GM12878 (cell line): ENCODE results near the gene ZNF576. TPM values are rescaled to one million over a fixed set of nuclear protein-coding genes. Genes with fewer than 3 reads are reported as not detected.
A peak's percentile ranks its signal among the peaks of the same experiment; 100 is the strongest.

Experiments
- ATAC-seq: fragments of 200-7000 bp; cut with Tn5 transposase; 3 replicates; pipeline ENCODE4 v1.9.1; 2020; ENCODE audit warnings: mild to moderate bottlenecking, moderate library complexity
- BruUV-seq: library from RNA; stranded (reverse); fragments of 400-500 nt; replicated peaks from 2 replicates; lab custom pipeline; 2021; lab: Mats Ljungman, UMichigan
- CTCF ChIA-PET: fragments of 300-600 bp; sonication (Branson Sonifier 250); formaldehyde crosslinking; extraction: SDS; loops from one replicate; lab custom pipeline; 2021; ENCODE audit warnings: inconsistent platforms; lab: Yijun Ruan, JAX
- POLR2A ChIA-PET: fragments of 350-600 bp; formaldehyde crosslinking; extraction: SDS; loops from one replicate; lab custom pipeline; 2021; ENCODE audit warnings: inconsistent platforms; lab: Charles Lee
- RAD21 ChIA-PET: fragments of 300-600 bp; sonication (Branson Sonifier 250); formaldehyde crosslinking; loops from one replicate; lab custom pipeline; 2023; ENCODE audit warnings: antibody characterized with exemption; ENCODE audit not compliant: unreplicated experiment; lab: Charles Lee
- SMC1A ChIA-PET: fragments of 300-600 bp; sonication (Branson Sonifier 250); formaldehyde crosslinking; loops from one replicate; lab custom pipeline; 2023; ENCODE audit not compliant: unreplicated experiment, uncharacterized antibody; lab: Charles Lee
- DNase-seq: peaks from one replicate; pipeline ENCODE4 v3.0.0-alpha.2; 2011; ENCODE audit warnings: low read depth, low spot score
- FAIRE-seq: peaks from 3 replicates; lab custom pipeline; 2011; peaks lifted over from hg19 to GRCh38; lab: Jason Lieb, UNC
- H2AFZ ChIP-seq: 2 replicates; pipeline ENCODE4 v1.6.0; 2011; ENCODE audit warnings: low read depth, low read length, control low read depth; ENCODE audit not compliant: control insufficient read depth
- H3K27ac ChIP-seq: 2 replicates; pipeline ENCODE4 v1.5.1; 2011; ENCODE audit warnings: control low read depth; ENCODE audit not compliant: control insufficient read depth, insufficient read depth
- H3K27me3 ChIP-seq, 2 experiments: replicated peaks in 1 of 2; 2 replicates each; pipeline versions ENCODE4 v1.6.0 to v1.6.1; 2011; ENCODE audit warnings: low read length in 1 of 2; ENCODE audit not compliant: control insufficient read depth in 2 of 2, insufficient read depth in 2 of 2
- H3K36me3 ChIP-seq, 2 experiments: 2 replicates each; pipeline ENCODE4 v1.5.1; 2011; ENCODE audit warnings: low read length in 1 of 2; ENCODE audit not compliant: control insufficient read depth in 2 of 2, insufficient read depth in 2 of 2
- H3K4me1 ChIP-seq: 2 replicates; pipeline ENCODE4 v1.6.1; 2011; ENCODE audit warnings: mild to moderate bottlenecking, low read length, moderate library complexity, mixed read lengths; ENCODE audit not compliant: control insufficient read depth, insufficient read depth
- H3K4me2 ChIP-seq: 2 replicates; pipeline ENCODE4 v1.6.0; 2011; ENCODE audit warnings: control low read depth; ENCODE audit not compliant: control insufficient read depth, insufficient read depth
- H3K4me3 ChIP-seq: fragments of 200-600 bp; sonication (generic); 2 replicates; pipeline ENCODE4 v1.5.1; 2016
- H3K79me2 ChIP-seq: 2 replicates; pipeline ENCODE4 v1.6.0; 2011; ENCODE audit warnings: low read length; ENCODE audit not compliant: control insufficient read depth, insufficient read depth
- H3K9ac ChIP-seq: 2 replicates; pipeline ENCODE4 v1.8.0; 2011; ENCODE audit warnings: low read length, control low read depth, mixed read lengths; ENCODE audit not compliant: control insufficient read depth, insufficient read depth
- H3K9me3 ChIP-seq: replicated peaks from 3 replicates; pipeline ENCODE4 v1.5.1; 2011; ENCODE audit warnings: mild to moderate bottlenecking, low read length; ENCODE audit not compliant: control insufficient read depth, insufficient read depth
- H4K20me1 ChIP-seq: 2 replicates; pipeline ENCODE4 v1.6.0; 2011; ENCODE audit not compliant: control insufficient read depth, insufficient read depth
- BRCA1 ChIP-seq: IDR thresholded peaks from 2 replicates; pipeline ENCODE4 v1.6.1; 2011; ENCODE audit warnings: low read depth, low read length, improper control_type of control experiment
- CBFB ChIP-seq: IDR thresholded peaks from 2 replicates; pipeline ENCODE4 v1.6.1; 2016; ENCODE audit warnings: antibody characterized with exemption, low read depth
- CHD1 ChIP-seq: IDR thresholded peaks from 2 replicates; pipeline ENCODE4 v1.6.1; 2012; ENCODE audit warnings: low read depth, low read length, improper control_type of control experiment
- IRF4 ChIP-seq: IDR thresholded peaks from 2 replicates; pipeline ENCODE4 v1.6.1; 2011; ENCODE audit warnings: low read depth, low read length
- JUNB ChIP-seq: IDR thresholded peaks from 2 replicates; pipeline ENCODE4 v1.6.1; 2016; ENCODE audit warnings: antibody characterized with exemption, mild to moderate bottlenecking
- KLF5 ChIP-seq: fragments of 450-650 bp; IDR thresholded peaks from 2 replicates; pipeline ENCODE4 v1.6.1; 2014; ENCODE audit warnings: mild to moderate bottlenecking; ENCODE audit not compliant: partially characterized antibody
- MAX ChIP-seq: IDR thresholded peaks from 2 replicates; pipeline ENCODE4 v1.6.1; 2012; ENCODE audit warnings: low read depth, low read length, improper control_type of control experiment
- RELA ChIP-seq: fragments of 450-650 bp; IDR thresholded peaks from 2 replicates; pipeline ENCODE4 v1.8.0; 2014; ENCODE audit warnings: borderline replicate concordance; ENCODE audit not compliant: partially characterized antibody
- SIX5 ChIP-seq: IDR thresholded peaks from 2 replicates; pipeline ENCODE4 v1.6.1; 2011; ENCODE audit warnings: mild to moderate bottlenecking, low read depth, low read length, moderate library complexity; ENCODE audit not compliant: severe bottlenecking
- YBX1 ChIP-seq: fragments of 450-650 bp; IDR thresholded peaks from 2 replicates; pipeline ENCODE4 v1.6.1; 2016; ENCODE audit warnings: antibody characterized with exemption
- ZBED1 ChIP-seq: IDR thresholded peaks from 2 replicates; pipeline ENCODE4 v1.6.1; 2016; ENCODE audit warnings: borderline replicate concordance
- ZZZ3 ChIP-seq: IDR thresholded peaks from 2 replicates; pipeline ENCODE4 v1.6.1; 2011; ENCODE audit warnings: low read depth; ENCODE audit not compliant: control insufficient read depth, insufficient read length
- WGBS: methylation state at CpG from one replicate; pipeline ENCODE4 v1.1.6; 2016; ENCODE audit warnings: low lambda C conversion rate; ENCODE audit not compliant: insufficient replicate concordance, insufficient coverage; ENCODE audit errors: missing lambda C conversion rate; 5-methylcytosine and 5-hydroxymethylcytosine counted together
- in situ Hi-C: fragments of 300-500 bp; cut with MboI; formaldehyde crosslinking; loops from 9 replicates; pipeline ENCODE4 v1.14.3; 2018; ENCODE audit warnings: mixed read lengths
- intact Hi-C: fragments of 100-400 bp; cut with micrococcal nuclease; formaldehyde crosslinking; loops from one replicate; pipeline ENCODE4 v1.14.2; 2022; ENCODE audit not compliant: unreplicated experiment
- polyA plus RNA-seq, 11 experiments: library from polyadenylated mRNA; depleted of rRNA in 4 of 11; unstranded in 6 of 11; stranded (reverse) in 5 of 11; fragments of >200 nt; fragmentation: Nextera tagmentation in 4 of 11; fragmentation: Illumina TruSeq in 1 of 11; extraction: Ambion mirVana in 4 of 11; extraction: Trizol in 1 of 11; gene quantifications; 1 replicate in 1 of 11; 2 replicates in 10 of 11; pipeline versions ENCODE4 v1.2.1 to v1.2.3, GENCODE V29; 2011 to 2016; ENCODE audit warnings: inconsistent platforms in 2 of 11, missing spikeins in 2 of 11, low read depth in 1 of 11
- total RNA-seq, 4 experiments: library from RNA; depleted of rRNA in 3 of 4; stranded (reverse); fragments of >200 nt in 3 of 4; fragmentation: Illumina TruSeq in 1 of 4; extraction: Trizol in 1 of 4; gene quantifications; 2 replicates each; pipeline versions ENCODE4 v1.2.1 to v1.2.3, GENCODE V29; 2013 to 2021
- TF ChIP-seq, protein P1 (sequence below): IDR thresholded peaks from 2 replicates; pipeline ENCODE4 v1.6.1; 2012; ENCODE audit warnings: improper control_type of control experiment, low read depth, low read length; ENCODE audit not compliant: insufficient replicate concordance
- TF ChIP-seq, protein P2 (sequence below): IDR thresholded peaks from 2 replicates; pipeline ENCODE4 v1.6.1; 2011; ENCODE audit warnings: low read depth, mild to moderate bottlenecking, low read length, moderate library complexity, borderline replicate concordance; ENCODE audit errors: extremely low read depth
- TF ChIP-seq, protein P3 (sequence below), 3 experiments: IDR thresholded peaks in 2 of 3; conservative IDR thresholded peaks in 1 of 3; 2 replicates each; pipeline ENCODE4 v1.5.1; 2011; ENCODE audit warnings: low read depth in 3 of 3, low read length in 3 of 3, mild to moderate bottlenecking in 3 of 3, control low read depth in 2 of 3, moderate library complexity in 2 of 3, inconsistent platforms in 1 of 3, mixed read lengths in 1 of 3; ENCODE audit not compliant: control insufficient read depth in 2 of 3, insufficient read depth in 1 of 3; ENCODE audit errors: extremely low read depth in 1 of 3
- TF ChIP-seq, protein P4 (sequence below): IDR thresholded peaks from 2 replicates; pipeline ENCODE4 v1.6.1; 2011; ENCODE audit warnings: low read depth, low read length, improper control_type of control experiment, borderline replicate concordance

Gene ZNF576
- total and polyA plus RNA-seq, 10 of the 15 experiments (the other 5 are each of a cell fraction or from before 2014, with no cell fraction given): 7.4 to 29.8 (median 14.3) TPM

- Histone ChIP-seq H3K79me2 (peaks cover 18% of the 10 kb centered on the region), H4K20me1 (no peaks in the 10 kb centered on the region), H3K9ac (peak overlapping the region; percentile 85), H3K36me3 (no peaks in the 10 kb centered on the region), H3K9me3 (no peaks in the 10 kb centered on the region), H2AFZ (peak overlapping the region; percentile 77), H3K27ac (peak overlapping the region; percentile 77), H3K27me3 (no peaks in the 10 kb centered on the region), H3K4me1 (peaks cover 6% of the 10 kb centered on the region; the same call in 1 of the 2 replicates), H3K4me2 (peak overlapping the region; percentile 99), H3K4me3 (peak overlapping the region; percentile 82)
- WGBS: under 1% methylated on average over 14 of the region's 14 CpGs
- ChIA-PET POLR2A (interaction anchor here (0.7 kb wide), 2 partner anchors 19 to 34 kb away, joined by 3 to 11 read pairs; no protein-coding TSS in a partner anchor), RAD21 (no interaction called here), SMC1A (interaction anchor here (1.0 to 1.6 kb wide), 2 partner anchors 23 to 316 kb away, joined by 3 to 4 read pairs; partner anchors contain the start of genes IRGQ, ZNF45 and ZNF576), CTCF (interaction anchor here (0.7 to 0.9 kb wide), 2 partner anchors 24 to 190 kb away, joined by 3 to 4 read pairs; no protein-coding TSS in a partner anchor)
- in situ Hi-C loops (no loop called here), intact Hi-C loops (loop anchor here (1.0 kb wide), 1 partner anchor 44 kb away; the partner anchor contains the start of genes PINLYP and XRCC1)
- BruUV-seq: TSS peak; percentile 86
- FAIRE-seq: no peak
- DNase-seq: peak; percentile 30
- peak; percentile 81 for ATAC-seq
- TF ChIP-seq JUNB (no peak), CHD1 (no peak), IRF4 (no peak), SIX5 (no peak), RELA (no peak), MAX (no peak), ZBED1 (no peak), ZZZ3 (no peak), CBFB (no peak), KLF5 (no peak), BRCA1 (no peak), YBX1 (no peak)
- TF ChIP-seq, protein P1, sequence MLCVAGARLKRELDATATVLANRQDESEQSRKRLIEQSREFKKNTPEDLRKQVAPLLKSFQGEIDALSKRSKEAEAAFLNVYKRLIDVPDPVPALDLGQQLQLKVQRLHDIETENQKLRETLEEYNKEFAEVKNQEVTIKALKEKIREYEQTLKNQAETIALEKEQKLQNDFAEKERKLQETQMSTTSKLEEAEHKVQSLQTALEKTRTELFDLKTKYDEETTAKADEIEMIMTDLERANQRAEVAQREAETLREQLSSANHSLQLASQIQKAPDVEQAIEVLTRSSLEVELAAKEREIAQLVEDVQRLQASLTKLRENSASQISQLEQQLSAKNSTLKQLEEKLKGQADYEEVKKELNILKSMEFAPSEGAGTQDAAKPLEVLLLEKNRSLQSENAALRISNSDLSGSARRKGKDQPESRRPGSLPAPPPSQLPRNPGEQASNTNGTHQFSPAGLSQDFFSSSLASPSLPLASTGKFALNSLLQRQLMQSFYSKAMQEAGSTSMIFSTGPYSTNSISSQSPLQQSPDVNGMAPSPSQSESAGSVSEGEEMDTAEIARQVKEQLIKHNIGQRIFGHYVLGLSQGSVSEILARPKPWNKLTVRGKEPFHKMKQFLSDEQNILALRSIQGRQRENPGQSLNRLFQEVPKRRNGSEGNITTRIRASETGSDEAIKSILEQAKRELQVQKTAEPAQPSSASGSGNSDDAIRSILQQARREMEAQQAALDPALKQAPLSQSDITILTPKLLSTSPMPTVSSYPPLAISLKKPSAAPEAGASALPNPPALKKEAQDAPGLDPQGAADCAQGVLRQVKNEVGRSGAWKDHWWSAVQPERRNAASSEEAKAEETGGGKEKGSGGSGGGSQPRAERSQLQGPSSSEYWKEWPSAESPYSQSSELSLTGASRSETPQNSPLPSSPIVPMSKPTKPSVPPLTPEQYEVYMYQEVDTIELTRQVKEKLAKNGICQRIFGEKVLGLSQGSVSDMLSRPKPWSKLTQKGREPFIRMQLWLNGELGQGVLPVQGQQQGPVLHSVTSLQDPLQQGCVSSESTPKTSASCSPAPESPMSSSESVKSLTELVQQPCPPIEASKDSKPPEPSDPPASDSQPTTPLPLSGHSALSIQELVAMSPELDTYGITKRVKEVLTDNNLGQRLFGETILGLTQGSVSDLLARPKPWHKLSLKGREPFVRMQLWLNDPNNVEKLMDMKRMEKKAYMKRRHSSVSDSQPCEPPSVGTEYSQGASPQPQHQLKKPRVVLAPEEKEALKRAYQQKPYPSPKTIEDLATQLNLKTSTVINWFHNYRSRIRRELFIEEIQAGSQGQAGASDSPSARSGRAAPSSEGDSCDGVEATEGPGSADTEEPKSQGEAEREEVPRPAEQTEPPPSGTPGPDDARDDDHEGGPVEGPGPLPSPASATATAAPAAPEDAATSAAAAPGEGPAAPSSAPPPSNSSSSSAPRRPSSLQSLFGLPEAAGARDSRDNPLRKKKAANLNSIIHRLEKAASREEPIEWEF: no peak
- TF ChIP-seq, protein P2, sequence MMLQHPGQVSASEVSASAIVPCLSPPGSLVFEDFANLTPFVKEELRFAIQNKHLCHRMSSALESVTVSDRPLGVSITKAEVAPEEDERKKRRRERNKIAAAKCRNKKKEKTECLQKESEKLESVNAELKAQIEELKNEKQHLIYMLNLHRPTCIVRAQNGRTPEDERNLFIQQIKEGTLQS: no peak
- TF ChIP-seq, protein P3, sequence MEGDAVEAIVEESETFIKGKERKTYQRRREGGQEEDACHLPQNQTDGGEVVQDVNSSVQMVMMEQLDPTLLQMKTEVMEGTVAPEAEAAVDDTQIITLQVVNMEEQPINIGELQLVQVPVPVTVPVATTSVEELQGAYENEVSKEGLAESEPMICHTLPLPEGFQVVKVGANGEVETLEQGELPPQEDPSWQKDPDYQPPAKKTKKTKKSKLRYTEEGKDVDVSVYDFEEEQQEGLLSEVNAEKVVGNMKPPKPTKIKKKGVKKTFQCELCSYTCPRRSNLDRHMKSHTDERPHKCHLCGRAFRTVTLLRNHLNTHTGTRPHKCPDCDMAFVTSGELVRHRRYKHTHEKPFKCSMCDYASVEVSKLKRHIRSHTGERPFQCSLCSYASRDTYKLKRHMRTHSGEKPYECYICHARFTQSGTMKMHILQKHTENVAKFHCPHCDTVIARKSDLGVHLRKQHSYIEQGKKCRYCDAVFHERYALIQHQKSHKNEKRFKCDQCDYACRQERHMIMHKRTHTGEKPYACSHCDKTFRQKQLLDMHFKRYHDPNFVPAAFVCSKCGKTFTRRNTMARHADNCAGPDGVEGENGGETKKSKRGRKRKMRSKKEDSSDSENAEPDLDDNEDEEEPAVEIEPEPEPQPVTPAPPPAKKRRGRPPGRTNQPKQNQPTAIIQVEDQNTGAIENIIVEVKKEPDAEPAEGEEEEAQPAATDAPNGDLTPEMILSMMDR (IDR thresholded peaks at IDR 0.05 in 2 of 3, conservative IDR thresholded peaks at IDR 0.05 in 1 of 3; ENCODE audit: control insufficient read depth in 2 of 3, extremely low read depth in 1 of 3, insufficient read depth in 1 of 3, low read depth in 3 of 3, low read length in 3 of 3): no peak
- TF ChIP-seq, protein P4, sequence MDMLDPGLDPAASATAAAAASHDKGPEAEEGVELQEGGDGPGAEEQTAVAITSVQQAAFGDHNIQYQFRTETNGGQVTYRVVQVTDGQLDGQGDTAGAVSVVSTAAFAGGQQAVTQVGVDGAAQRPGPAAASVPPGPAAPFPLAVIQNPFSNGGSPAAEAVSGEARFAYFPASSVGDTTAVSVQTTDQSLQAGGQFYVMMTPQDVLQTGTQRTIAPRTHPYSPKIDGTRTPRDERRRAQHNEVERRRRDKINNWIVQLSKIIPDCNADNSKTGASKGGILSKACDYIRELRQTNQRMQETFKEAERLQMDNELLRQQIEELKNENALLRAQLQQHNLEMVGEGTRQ: no peak
Measured at GRCh38 chr19:43618921-43619261, 22.5 kb downstream of the ZNF576 start.
